Measurements from ENCODE around the gene ARPC1B. TPM values are rescaled to one million over a fixed set of nuclear protein-coding genes. Genes with fewer than 3 reads are reported as not detected.
"Not testable (repeated sequence)": the region's sequence is repeated elsewhere in the genome, so short reads cannot be mapped to it uniquely, and the experiment has no call there.

The ARPC1B gene
- total RNA-seq, 1 donor from 2014 or later, result 509 TPM

DNA sequence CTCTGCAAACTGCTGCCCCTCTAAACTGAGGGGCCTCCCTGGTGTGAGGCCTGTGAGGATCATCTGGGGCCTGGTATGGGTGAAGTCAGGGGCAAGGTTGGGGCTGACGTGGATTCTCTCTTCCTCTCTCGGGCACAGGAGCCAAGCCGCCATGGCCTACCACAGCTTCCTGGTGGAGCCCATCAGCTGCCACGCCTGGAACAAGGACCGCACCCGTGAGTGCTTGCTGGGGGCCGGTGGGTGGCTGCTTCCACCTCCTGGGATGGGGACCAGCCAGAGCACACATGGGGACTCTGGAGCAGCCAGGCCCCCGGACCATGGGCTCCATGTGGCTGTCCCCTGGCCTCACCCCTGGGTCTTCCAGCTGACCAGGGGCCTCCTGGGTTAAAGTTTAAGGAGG, 11.0 kb downstream of the ARPC1B start:
- no peak overlapping the region for H3K4me3 ChIP-seq (ENCODE audit: low read depth, low read length)
- no peak for DNase-seq (ENCODE audit: low read depth)
- TF ChIP-seq, protein P1, sequence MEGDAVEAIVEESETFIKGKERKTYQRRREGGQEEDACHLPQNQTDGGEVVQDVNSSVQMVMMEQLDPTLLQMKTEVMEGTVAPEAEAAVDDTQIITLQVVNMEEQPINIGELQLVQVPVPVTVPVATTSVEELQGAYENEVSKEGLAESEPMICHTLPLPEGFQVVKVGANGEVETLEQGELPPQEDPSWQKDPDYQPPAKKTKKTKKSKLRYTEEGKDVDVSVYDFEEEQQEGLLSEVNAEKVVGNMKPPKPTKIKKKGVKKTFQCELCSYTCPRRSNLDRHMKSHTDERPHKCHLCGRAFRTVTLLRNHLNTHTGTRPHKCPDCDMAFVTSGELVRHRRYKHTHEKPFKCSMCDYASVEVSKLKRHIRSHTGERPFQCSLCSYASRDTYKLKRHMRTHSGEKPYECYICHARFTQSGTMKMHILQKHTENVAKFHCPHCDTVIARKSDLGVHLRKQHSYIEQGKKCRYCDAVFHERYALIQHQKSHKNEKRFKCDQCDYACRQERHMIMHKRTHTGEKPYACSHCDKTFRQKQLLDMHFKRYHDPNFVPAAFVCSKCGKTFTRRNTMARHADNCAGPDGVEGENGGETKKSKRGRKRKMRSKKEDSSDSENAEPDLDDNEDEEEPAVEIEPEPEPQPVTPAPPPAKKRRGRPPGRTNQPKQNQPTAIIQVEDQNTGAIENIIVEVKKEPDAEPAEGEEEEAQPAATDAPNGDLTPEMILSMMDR (conservative IDR thresholded peaks at IDR 0.05; ENCODE audit: low read depth, low read length), result no peak

DNA sequence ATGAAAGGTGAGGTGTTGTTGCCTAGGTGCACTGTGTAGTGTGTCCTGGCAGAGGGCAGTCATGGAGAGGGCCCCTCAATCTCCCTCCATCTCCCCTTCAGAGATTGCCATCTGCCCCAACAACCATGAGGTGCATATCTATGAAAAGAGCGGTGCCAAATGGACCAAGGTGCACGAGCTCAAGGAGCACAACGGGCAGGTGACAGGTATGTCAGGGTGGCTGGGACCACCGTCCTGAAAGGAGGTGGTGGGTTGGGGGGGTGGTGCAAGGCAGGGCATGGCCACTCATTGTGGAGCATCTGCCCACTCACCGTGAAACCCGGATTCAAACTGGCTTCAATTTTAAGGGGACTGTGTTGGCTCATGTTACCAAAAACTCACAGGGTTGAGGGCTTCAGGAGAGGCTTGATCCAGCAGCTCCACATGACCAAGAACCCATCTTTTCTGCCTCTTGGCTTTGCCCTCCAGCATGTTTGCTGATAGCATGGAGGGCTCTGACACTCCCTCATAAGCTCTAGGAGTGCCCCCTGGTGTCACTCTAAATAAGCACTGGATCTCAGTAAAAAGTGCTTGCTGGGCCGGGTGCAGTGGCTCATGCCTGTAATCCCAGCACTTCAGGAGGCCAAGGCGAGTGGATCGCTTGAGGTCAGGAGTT, 12.2 kb downstream of the ARPC1B start:
- TF ChIP-seq, protein P1 (conservative IDR thresholded peaks at IDR 0.05; ENCODE audit: low read depth, low read length), result peak; percentile 53
- no peak for DNase-seq (ENCODE audit: low read depth)
- no peak overlapping the region for H3K4me3 ChIP-seq (ENCODE audit: low read depth, low read length)

DNA sequence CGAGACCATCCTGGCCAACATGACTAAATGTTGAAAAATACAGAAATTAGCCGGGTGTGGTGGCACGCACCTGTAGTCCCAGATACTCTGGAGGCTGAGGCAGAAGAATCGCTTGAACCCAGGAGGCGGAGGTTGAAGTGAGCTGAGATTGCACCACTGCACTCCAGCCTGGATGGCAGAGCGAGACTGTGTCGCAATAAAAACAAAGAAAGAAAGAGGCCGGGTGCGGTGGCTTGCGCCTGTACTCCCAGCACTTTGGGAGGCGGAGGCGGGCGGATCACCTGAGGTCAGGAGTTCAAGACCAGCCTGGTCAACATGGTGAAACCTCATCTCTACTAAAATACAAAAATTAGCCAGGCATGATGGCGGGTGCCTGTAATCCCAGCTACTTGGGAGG, 12.7 kb downstream of the ARPC1B start:
- DNase-seq (ENCODE audit: low read depth); H3K4me3 ChIP-seq (ENCODE audit: low read depth, low read length): not testable (repeated sequence)

DNA sequence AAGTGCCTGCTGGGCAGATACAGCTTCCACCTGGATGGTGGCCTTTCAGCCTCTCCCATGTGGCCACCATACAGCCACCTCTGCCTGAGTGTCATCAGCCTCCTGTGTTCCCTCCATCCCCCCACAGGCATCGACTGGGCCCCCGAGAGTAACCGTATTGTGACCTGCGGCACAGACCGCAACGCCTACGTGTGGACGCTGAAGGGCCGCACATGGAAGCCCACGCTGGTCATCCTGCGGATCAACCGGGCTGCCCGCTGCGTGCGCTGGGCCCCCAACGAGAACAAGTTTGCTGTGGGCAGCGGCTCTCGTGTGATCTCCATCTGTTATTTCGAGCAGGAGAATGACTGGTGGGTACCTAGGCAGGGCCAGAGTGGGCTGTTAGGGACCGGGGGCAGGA, 13.4 kb downstream of the ARPC1B start:
- no peak overlapping the region for H3K4me3 ChIP-seq (ENCODE audit: low read depth, low read length)
- no peak for DNase-seq (ENCODE audit: low read depth)
- TF ChIP-seq, protein P1 (conservative IDR thresholded peaks at IDR 0.05; ENCODE audit: low read depth, low read length), result no peak

DNA sequence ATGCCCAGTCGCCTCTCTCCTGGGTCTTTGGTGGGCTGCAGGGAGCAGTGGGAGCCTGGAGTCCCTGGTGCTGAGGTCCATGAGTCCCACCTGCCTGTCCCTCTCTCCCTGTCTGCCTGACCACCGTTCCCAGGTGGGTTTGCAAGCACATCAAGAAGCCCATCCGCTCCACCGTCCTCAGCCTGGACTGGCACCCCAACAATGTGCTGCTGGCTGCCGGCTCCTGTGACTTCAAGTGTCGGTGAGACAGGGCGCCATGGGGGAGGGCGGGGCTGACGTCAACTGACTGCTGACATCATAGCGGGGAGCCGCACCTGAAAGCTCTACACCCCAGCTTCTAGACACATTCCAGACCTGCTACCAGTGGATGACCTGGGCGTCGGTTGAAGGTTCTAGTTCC, 15.2 kb downstream of the ARPC1B start:
- TF ChIP-seq, protein P1 (conservative IDR thresholded peaks at IDR 0.05; ENCODE audit: low read depth, low read length), result no peak
- no peak for DNase-seq (ENCODE audit: low read depth)
- no peak overlapping the region for H3K4me3 ChIP-seq (ENCODE audit: low read depth, low read length)

DNA sequence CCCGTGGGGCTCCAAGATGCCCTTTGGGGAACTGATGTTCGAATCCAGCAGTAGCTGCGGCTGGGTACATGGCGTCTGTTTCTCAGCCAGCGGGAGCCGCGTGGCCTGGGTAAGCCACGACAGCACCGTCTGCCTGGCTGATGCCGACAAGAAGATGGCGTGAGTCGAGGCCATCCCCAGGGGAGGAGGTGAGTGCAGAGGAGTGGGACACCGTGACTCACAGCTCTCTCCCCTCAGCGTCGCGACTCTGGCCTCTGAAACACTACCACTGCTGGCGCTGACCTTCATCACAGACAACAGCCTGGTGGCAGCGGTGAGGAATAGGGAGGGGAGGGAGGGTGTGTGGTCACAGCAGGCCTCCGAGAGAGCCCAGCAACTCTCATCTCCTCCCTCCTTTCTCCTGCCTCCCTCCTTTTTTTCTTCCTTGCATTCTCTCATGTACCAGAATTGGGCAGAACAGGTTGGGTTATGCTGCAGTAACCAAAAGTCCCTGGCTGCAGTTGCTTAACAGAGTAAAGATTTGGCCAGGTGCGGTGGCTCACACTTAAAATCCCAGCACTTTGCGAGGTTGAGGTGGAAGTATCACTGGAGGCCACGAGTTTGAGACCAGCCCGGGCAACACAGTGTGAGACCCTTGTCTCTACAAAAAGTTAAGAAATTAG, 16.5 kb downstream of the ARPC1B start:
- H3K4me3 ChIP-seq (ENCODE audit: low read depth, low read length), result no peak overlapping the region
- no peak for DNase-seq (ENCODE audit: low read depth)
- TF ChIP-seq, protein P1 (conservative IDR thresholded peaks at IDR 0.05; ENCODE audit: low read depth, low read length), result no peak

DNA sequence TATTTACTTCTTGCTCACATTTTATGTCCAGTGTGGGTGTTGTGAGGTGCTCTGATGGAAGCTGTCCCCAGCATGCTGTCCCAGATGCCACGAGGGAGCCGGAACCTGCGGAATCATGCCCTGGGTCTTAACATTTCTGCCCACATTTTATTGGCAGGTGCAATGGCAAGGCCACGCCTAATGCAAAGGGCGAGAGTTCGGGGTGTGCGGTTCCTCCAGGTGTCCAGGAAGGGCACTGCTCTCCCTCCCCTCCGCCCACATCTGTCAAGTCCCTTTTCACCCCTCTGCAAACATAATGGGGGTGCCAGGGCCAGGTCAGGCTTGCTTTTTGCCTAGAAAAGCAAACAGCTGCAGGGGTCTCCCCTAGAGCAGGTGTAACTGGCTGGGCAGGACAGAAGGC, 17.5 kb downstream of the ARPC1B start:
- no peak for DNase-seq (ENCODE audit: low read depth)
- TF ChIP-seq, protein P1 (conservative IDR thresholded peaks at IDR 0.05; ENCODE audit: low read depth, low read length), result no peak
- H3K4me3 ChIP-seq (ENCODE audit: low read depth, low read length), result no peak overlapping the region
